ENCODE data around the gene MT1H.

DNA sequence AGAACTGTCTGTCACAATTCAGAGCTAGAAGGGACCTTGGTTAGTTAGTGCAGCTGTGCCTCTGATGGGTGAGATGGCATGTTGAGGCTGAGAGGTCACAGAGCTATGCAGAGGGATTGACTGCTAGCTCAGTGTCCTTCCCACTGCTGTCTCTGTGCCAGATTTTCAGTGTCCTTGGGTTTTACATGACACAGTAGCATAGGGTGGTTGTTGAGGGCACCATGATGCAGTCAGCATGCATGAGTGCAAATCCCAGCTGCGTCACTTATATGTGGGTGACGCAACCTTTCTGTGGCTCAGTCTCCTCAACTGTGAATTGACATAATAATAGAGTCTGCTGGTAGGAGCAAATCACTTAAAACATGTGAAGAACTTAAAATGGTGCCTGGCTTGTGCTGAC lies 28.4 kb upstream of the MT1H start:
- TF ChIP-seq, protein P1, sequence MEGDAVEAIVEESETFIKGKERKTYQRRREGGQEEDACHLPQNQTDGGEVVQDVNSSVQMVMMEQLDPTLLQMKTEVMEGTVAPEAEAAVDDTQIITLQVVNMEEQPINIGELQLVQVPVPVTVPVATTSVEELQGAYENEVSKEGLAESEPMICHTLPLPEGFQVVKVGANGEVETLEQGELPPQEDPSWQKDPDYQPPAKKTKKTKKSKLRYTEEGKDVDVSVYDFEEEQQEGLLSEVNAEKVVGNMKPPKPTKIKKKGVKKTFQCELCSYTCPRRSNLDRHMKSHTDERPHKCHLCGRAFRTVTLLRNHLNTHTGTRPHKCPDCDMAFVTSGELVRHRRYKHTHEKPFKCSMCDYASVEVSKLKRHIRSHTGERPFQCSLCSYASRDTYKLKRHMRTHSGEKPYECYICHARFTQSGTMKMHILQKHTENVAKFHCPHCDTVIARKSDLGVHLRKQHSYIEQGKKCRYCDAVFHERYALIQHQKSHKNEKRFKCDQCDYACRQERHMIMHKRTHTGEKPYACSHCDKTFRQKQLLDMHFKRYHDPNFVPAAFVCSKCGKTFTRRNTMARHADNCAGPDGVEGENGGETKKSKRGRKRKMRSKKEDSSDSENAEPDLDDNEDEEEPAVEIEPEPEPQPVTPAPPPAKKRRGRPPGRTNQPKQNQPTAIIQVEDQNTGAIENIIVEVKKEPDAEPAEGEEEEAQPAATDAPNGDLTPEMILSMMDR (IDR thresholded peaks at IDR 0.05; ENCODE audit: low read length) = no peak
- TF ChIP-seq EZH2 (optimal IDR thresholded peaks at IDR 0.05; ENCODE audit: low read depth, low read length) = no peak
